PC-3 (cell line): ENCODE measurements around the gene ZNF30. TPM values are rescaled to one million over a fixed set of nuclear protein-coding genes. Genes with fewer than 3 reads are reported as not detected.

Source experiments
- ATAC-seq: fragments of 200-7000 bp; cut with Tn5 transposase; 2 replicates; pipeline ENCODE4 v1.9.1; 2020; ENCODE audit warnings: mild to moderate bottlenecking, moderate library complexity
- BruUV-seq: library from RNA; stranded (reverse); fragments of 400-500 nt; replicated peaks from 2 replicates; lab custom pipeline; 2021; lab: Mats Ljungman, UMichigan
- CTCF ChIA-PET: fragments of 300-600 bp; sonication (Branson Sonifier 250); formaldehyde crosslinking; loops from one replicate; lab custom pipeline; 2022; ENCODE audit warnings: antibody characterized with exemption; lab: Charles Lee
- POLR2A ChIA-PET: fragments of 300-600 bp; sonication (Branson Sonifier 250); formaldehyde crosslinking; loops from one replicate; lab custom pipeline; 2022; ENCODE audit warnings: antibody characterized with exemption; ENCODE audit not compliant: unreplicated experiment; lab: Charles Lee
- DNase-seq: peaks from one replicate; pipeline ENCODE4 v3.0.0-alpha.2; 2015
- H2AFZ ChIP-seq: fragments of 300-600 bp; sonication (generic); 2 replicates; pipeline ENCODE4 v1.6.0; 2016; ENCODE audit warnings: antibody characterized with exemption, low read length
- H3F3A ChIP-seq: fragments of 300-600 bp; sonication (generic); one replicate; pipeline ENCODE4 v1.6.0; 2017; ENCODE audit warnings: antibody characterized with exemption, low read length, control low read depth, mild to moderate bottlenecking; ENCODE audit not compliant: unreplicated experiment
- H3K27ac ChIP-seq: fragments of 300-600 bp; sonication (generic); 2 replicates; pipeline ENCODE4 v1.5.1; 2016; ENCODE audit warnings: mild to moderate bottlenecking, low read length
- H3K27me3 ChIP-seq: fragments of 300-600 bp; sonication (generic); 2 replicates; pipeline ENCODE4 v1.6.1; 2016; ENCODE audit warnings: low read length, mixed read lengths
- H3K36me3 ChIP-seq: fragments of 300-600 bp; sonication (generic); 2 replicates; pipeline ENCODE4 v1.6.1; 2016; ENCODE audit warnings: low read depth, mixed run types, low read length, mixed read lengths
- H3K4me1 ChIP-seq: fragments of 300-600 bp; sonication (generic); 2 replicates; pipeline ENCODE4 v1.5.1; 2016; ENCODE audit warnings: low read length; ENCODE audit not compliant: insufficient read depth
- H3K4me2 ChIP-seq: fragments of 300-600 bp; sonication (generic); 2 replicates; pipeline ENCODE4 v1.6.0; 2016; ENCODE audit warnings: low read length
- H3K4me3 ChIP-seq: fragments of 300-600 bp; sonication (generic); 2 replicates; pipeline ENCODE4 v1.5.1; 2016; ENCODE audit warnings: mild to moderate bottlenecking, low read length, mixed read lengths
- H3K79me2 ChIP-seq: fragments of 300-600 bp; sonication (generic); 2 replicates; pipeline ENCODE4 v1.6.1; 2017; ENCODE audit warnings: low read length, mixed read lengths
- H3K9ac ChIP-seq: fragments of 300-600 bp; sonication (generic); 2 replicates; pipeline ENCODE4 v1.6.0; 2016; ENCODE audit warnings: mild to moderate bottlenecking, low read length
- H3K9me2 ChIP-seq: fragments of 300-600 bp; sonication (generic); replicated peaks from 2 replicates; pipeline ENCODE4 v1.6.1; 2016; ENCODE audit warnings: mixed run types, low read length, mixed read lengths
- H3K9me3 ChIP-seq: fragments of 300-600 bp; sonication (generic); 2 replicates; pipeline ENCODE4 v1.6.1; 2016; ENCODE audit warnings: low read length, mixed read lengths
- H4K20me1 ChIP-seq: fragments of 300-600 bp; sonication (generic); 2 replicates; pipeline ENCODE4 v1.6.1; 2016; ENCODE audit warnings: low read length, mixed read lengths
- CTCF ChIP-seq: fragments of 300-600 bp; sonication (generic); conservative IDR thresholded peaks from 2 replicates; pipeline ENCODE4 v1.5.1; 2017; ENCODE audit warnings: antibody characterized with exemption, low read depth, mild to moderate bottlenecking, low read length
- EZH2 ChIP-seq: fragments of 300-600 bp; sonication (generic); IDR thresholded peaks from one replicate; pipeline ENCODE4 v1.6.1; 2017; ENCODE audit warnings: antibody characterized with exemption, mild to moderate bottlenecking, low read length; ENCODE audit not compliant: unreplicated experiment
- EZH2phosphoT487 ChIP-seq: fragments of 300-600 bp; sonication (generic); IDR thresholded peaks from 2 replicates; pipeline ENCODE4 v1.6.1; 2018; ENCODE audit warnings: mild to moderate bottlenecking, antibody characterized with exemption, low read length, borderline replicate concordance
- intact Hi-C: fragments of 100-400 bp; cut with micrococcal nuclease; formaldehyde crosslinking; loops from 2 replicates; pipeline ENCODE4 v1.9.0; 2023
- total RNA-seq: library from RNA; depleted of rRNA; stranded (reverse); fragments of >200 nt; gene quantifications from 2 replicates; pipeline ENCODE4 v1.2.3, GENCODE V29; 2014

ZNF30 gene
- total RNA-seq, 1 experiment from 2014 or later, result 3.5 TPM

GRCh38 chr19:34881982-34882381 lies 44.7 kb upstream of the ZNF30 start:
- peak; percentile 55 for DNase-seq

GRCh38 chr19:34888091-34888490 lies 38.6 kb upstream of the ZNF30 start:
- CTCF ChIA-PET, result no interaction called here
- TF ChIP-seq EZH2 (no peak), EZH2phosphoT487 (no peak), CTCF (no peak)
- POLR2A ChIA-PET, result no interaction called here
- H3K9ac ChIP-seq, result no peak overlapping the region
- DNase-seq, result no peak
- H4K20me1 ChIP-seq, result no peaks in the 10 kb centered on the region
- H3F3A ChIP-seq, result no peaks in the 10 kb centered on the region
- H2AFZ ChIP-seq, result no peak overlapping the region
- H3K4me3 ChIP-seq, result no peak overlapping the region
- no peak overlapping the region for H3K27ac ChIP-seq
- no peaks in the 10 kb centered on the region for H3K4me1 ChIP-seq
- intact Hi-C loops, result no loop called here
- H3K79me2 ChIP-seq, result no peaks in the 10 kb centered on the region
- H3K9me3 ChIP-seq, result no peaks in the 10 kb centered on the region
- H3K4me2 ChIP-seq, result no peak overlapping the region
- BruUV-seq, result no TSS peak
- no peak for ATAC-seq
- no peaks in the 10 kb centered on the region for H3K36me3 ChIP-seq
- no peaks in the 10 kb centered on the region for H3K27me3 ChIP-seq
- H3K9me2 ChIP-seq, result no peaks in the 10 kb centered on the region

More at GRCh38 chr19:34881982-34882381, 44.7 kb upstream of the ZNF30 start:
- Histone ChIP-seq H3F3A (no peaks in the 10 kb centered on the region), H2AFZ (no peak overlapping the region), H3K4me2 (no peak overlapping the region), H3K4me3 (no peak overlapping the region), H4K20me1 (no peaks in the 10 kb centered on the region), H3K4me1 (no peaks in the 10 kb centered on the region), H3K27ac (no peak overlapping the region), H3K9me2 (no peaks in the 10 kb centered on the region), H3K27me3 (no peaks in the 10 kb centered on the region), H3K79me2 (no peaks in the 10 kb centered on the region), H3K9ac (no peak overlapping the region), H3K9me3 (no peaks in the 10 kb centered on the region), H3K36me3 (no peaks in the 10 kb centered on the region)
- no peak for TF ChIP-seq CTCF
- TF ChIP-seq EZH2phosphoT487, result no peak
- TF ChIP-seq EZH2, result no peak
- intact Hi-C loops, result no loop called here
- no peak for ATAC-seq
- POLR2A ChIA-PET, result no interaction called here
- CTCF ChIA-PET, result no interaction called here
- no TSS peak for BruUV-seq

- Histone ChIP-seq H3K4me3 (no peak overlapping the region), H3K4me1 (no peaks in the 10 kb centered on the region), H3K9me3 (no peaks in the 10 kb centered on the region), H3K4me2 (no peak overlapping the region), H3K27me3 (no peaks in the 10 kb centered on the region), H3K27ac (no peak overlapping the region), H3K36me3 (no peaks in the 10 kb centered on the region), H3K79me2 (no peaks in the 10 kb centered on the region), H4K20me1 (no peaks in the 10 kb centered on the region), H3F3A (no peaks in the 10 kb centered on the region), H2AFZ (no peak overlapping the region), H3K9ac (no peak overlapping the region), H3K9me2 (no peaks in the 10 kb centered on the region)
- ATAC-seq (no peak), DNase-seq (no peak)
- no TSS peak for BruUV-seq
- intact Hi-C loops, result no loop called here
- TF ChIP-seq EZH2 (no peak), CTCF (no peak)
- ChIA-PET POLR2A (no interaction called here), CTCF (no interaction called here)
Observed at GRCh38 chr19:34900245-34900644, 26.5 kb upstream of the ZNF30 start.
